Activated CD4-positive, alpha-beta T cell treated with anti-CD3 and anti-CD28 coated beads, Interleukin-2, amount 50 U/mL, for 4 hours (primary cell): ENCODE measurements around the gene HMGCS1.
"Not testable (repeated sequence)": the region's sequence is repeated elsewhere in the genome, so short reads cannot be mapped to it uniquely, and the experiment has no call there.

Experiments
- DNase-seq, 2 experiments: peaks; one replicate each; pipeline ENCODE4 v3.0.0-alpha.2; 2020

The HMGCS1 gene

GRCh38 chr5:43270645-43271044 is 42.6 kb downstream of the HMGCS1 start:
- no peak for DNase-seq

GRCh38 chr5:43268188-43268820 is 44.9 kb downstream of the HMGCS1 start:
- DNase-seq: no peak

GRCh38 chr5:43262269-43262668 is 50.9 kb downstream of the HMGCS1 start:
- not testable (repeated sequence) for DNase-seq

GRCh38 chr5:43258116-43258515 is 55.1 kb downstream of the HMGCS1 start:
- DNase-seq: no peak

- no peak for DNase-seq
Measured at GRCh38 chr5:43256261-43256966, 56.8 kb downstream of the HMGCS1 start.

GRCh38 chr5:43255704-43256103 is 57.5 kb downstream of the HMGCS1 start:
- DNase-seq: no peak

- DNase-seq: no peak
Measured at GRCh38 chr5:43251754-43252153, 61.5 kb downstream of the HMGCS1 start.

- no peak for DNase-seq
Measured at GRCh38 chr5:43245724-43246385, 67.4 kb downstream of the HMGCS1 start.

- DNase-seq: no peak
Measured at GRCh38 chr5:43244823-43245565, 68.2 kb downstream of the HMGCS1 start.

GRCh38 chr5:43243270-43243669 is 69.9 kb downstream of the HMGCS1 start:
- DNase-seq: no peak

- no peak for DNase-seq
Measured at GRCh38 chr5:43242196-43242595, 71.0 kb downstream of the HMGCS1 start.
